ENCODE measurements around the gene PGBD5.

GRCh38 chr1:230458509-230458908, 32.4 kb upstream of the PGBD5 start:
- no peak for TF ChIP-seq SMC3 (IDR thresholded peaks at IDR 0.05; ENCODE audit: low read depth, low read length)
- no peak for TF ChIP-seq EP300 (IDR thresholded peaks at IDR 0.05; ENCODE audit: borderline replicate concordance in 1 of 2, low read depth in 1 of 2, low read length in 1 of 2)
- no peak for TF ChIP-seq TAF1 (IDR thresholded peaks at IDR 0.05; ENCODE audit: borderline replicate concordance, low read depth, low read length)

Measured in SK-N-SH (cell line).